BE2C (cell line): ENCODE data around the gene PTPRQ.
"Not testable (repeated sequence)": the region's sequence is repeated elsewhere in the genome, so short reads cannot be mapped to it uniquely, and the experiment has no call there.

Experiments used
- DNase-seq: peaks from one replicate; pipeline ENCODE4 v3.0.0-alpha.2; 2020
- H3K27me3 ChIP-seq: fragments of 250-450 bp; sonication (Bioruptor Pico); 2 replicates; pipeline ENCODE4 v1.5.1; 2020; ENCODE audit warnings: mild to moderate bottlenecking
- H3K36me3 ChIP-seq: fragments of 250-450 bp; sonication (Bioruptor Pico); 2 replicates; pipeline ENCODE4 v1.5.1; 2020; ENCODE audit warnings: mild to moderate bottlenecking
- H3K4me1 ChIP-seq: fragments of 250-450 bp; sonication (Bioruptor Pico); 2 replicates; pipeline ENCODE4 v1.5.1; 2020
- H3K4me3 ChIP-seq: 2 replicates; pipeline ENCODE4 v1.5.1; 2011; ENCODE audit warnings: low read depth, low read length
- H3K9me3 ChIP-seq: fragments of 250-450 bp; sonication (Bioruptor Pico); 2 replicates; pipeline ENCODE4 v1.5.1; 2020
- TF ChIP-seq, protein P1 (sequence below): IDR thresholded peaks from 2 replicates; pipeline ENCODE4 v1.5.1; 2012; ENCODE audit warnings: mild to moderate bottlenecking, low read depth, low read length

PTPRQ gene

GRCh38 chr12:80648881-80649280 lies 204.8 kb downstream of the PTPRQ start:
- Histone ChIP-seq H3K4me1 (no peaks in the 10 kb centered on the region), H3K4me3 (no peak overlapping the region), H3K27me3 (peaks cover 3% of the 10 kb centered on the region; the same call in 1 of the 2 replicates), H3K36me3 (no peaks in the 10 kb centered on the region), H3K9me3 (no peaks in the 10 kb centered on the region)
- no peak for DNase-seq
- TF ChIP-seq, protein P1, sequence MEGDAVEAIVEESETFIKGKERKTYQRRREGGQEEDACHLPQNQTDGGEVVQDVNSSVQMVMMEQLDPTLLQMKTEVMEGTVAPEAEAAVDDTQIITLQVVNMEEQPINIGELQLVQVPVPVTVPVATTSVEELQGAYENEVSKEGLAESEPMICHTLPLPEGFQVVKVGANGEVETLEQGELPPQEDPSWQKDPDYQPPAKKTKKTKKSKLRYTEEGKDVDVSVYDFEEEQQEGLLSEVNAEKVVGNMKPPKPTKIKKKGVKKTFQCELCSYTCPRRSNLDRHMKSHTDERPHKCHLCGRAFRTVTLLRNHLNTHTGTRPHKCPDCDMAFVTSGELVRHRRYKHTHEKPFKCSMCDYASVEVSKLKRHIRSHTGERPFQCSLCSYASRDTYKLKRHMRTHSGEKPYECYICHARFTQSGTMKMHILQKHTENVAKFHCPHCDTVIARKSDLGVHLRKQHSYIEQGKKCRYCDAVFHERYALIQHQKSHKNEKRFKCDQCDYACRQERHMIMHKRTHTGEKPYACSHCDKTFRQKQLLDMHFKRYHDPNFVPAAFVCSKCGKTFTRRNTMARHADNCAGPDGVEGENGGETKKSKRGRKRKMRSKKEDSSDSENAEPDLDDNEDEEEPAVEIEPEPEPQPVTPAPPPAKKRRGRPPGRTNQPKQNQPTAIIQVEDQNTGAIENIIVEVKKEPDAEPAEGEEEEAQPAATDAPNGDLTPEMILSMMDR = no peak

GRCh38 chr12:80655751-80656150 lies 211.7 kb downstream of the PTPRQ start:
- DNase-seq = no peak
- Histone ChIP-seq H3K9me3 (no peaks in the 10 kb centered on the region), H3K27me3 (peaks cover 12% of the 10 kb centered on the region), H3K36me3 (no peaks in the 10 kb centered on the region), H3K4me1 (no peaks in the 10 kb centered on the region), H3K4me3 (no peak overlapping the region)
- TF ChIP-seq, protein P1 = no peak

DNA sequence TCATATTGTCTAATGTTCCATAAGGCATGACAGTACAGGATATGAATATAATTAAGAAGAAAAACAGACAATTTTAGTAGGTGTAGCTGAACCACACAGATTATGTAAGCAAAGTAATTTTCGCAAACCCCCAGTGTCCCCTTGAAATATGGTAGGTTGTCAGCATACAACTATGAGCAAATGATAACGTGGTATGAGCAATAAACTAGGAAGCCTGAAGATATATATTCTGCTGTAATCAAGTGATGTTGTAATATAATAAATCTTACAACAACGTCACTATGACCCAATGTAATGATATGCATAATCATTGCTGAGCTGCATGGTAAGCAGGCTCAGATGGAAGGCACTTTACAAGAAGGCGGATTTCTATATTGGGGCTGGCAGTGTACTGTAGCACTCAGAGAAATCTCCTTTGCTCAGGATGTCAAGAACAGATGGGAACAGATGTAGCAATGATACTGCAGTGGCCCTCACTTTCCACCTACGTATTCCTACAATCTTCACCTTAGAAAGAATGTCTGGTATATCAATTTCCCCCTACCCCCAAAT lies 215.6 kb downstream of the PTPRQ start:
- Histone ChIP-seq H3K27me3 (peaks cover 9% of the 10 kb centered on the region), H3K9me3 (no peaks in the 10 kb centered on the region), H3K4me1 (no peaks in the 10 kb centered on the region), H3K36me3 (no peaks in the 10 kb centered on the region), H3K4me3 (no peak overlapping the region)
- DNase-seq = no peak
- TF ChIP-seq, protein P1 = no peak

GRCh38 chr12:80662586-80662985 lies 218.6 kb downstream of the PTPRQ start:
- TF ChIP-seq, protein P1 = no peak
- no peaks in the 10 kb centered on the region for H3K36me3 ChIP-seq
- H3K9me3 ChIP-seq = no peaks in the 10 kb centered on the region
- H3K27me3 ChIP-seq = peaks cover 4% of the 10 kb centered on the region
- no peak for DNase-seq
- H3K4me3 ChIP-seq = no peak overlapping the region
- no peaks in the 10 kb centered on the region for H3K4me1 ChIP-seq

- H3K9me3 ChIP-seq = no peaks in the 10 kb centered on the region
- TF ChIP-seq, protein P1 = no peak
- no peaks in the 10 kb centered on the region; the same call in 1 of the 2 replicates for H3K27me3 ChIP-seq
- no peak overlapping the region for H3K4me3 ChIP-seq
- DNase-seq = no peak
- no peaks in the 10 kb centered on the region for H3K36me3 ChIP-seq
- no peaks in the 10 kb centered on the region for H3K4me1 ChIP-seq
Observed at GRCh38 chr12:80670214-80670613, 226.2 kb downstream of the PTPRQ start.

DNA sequence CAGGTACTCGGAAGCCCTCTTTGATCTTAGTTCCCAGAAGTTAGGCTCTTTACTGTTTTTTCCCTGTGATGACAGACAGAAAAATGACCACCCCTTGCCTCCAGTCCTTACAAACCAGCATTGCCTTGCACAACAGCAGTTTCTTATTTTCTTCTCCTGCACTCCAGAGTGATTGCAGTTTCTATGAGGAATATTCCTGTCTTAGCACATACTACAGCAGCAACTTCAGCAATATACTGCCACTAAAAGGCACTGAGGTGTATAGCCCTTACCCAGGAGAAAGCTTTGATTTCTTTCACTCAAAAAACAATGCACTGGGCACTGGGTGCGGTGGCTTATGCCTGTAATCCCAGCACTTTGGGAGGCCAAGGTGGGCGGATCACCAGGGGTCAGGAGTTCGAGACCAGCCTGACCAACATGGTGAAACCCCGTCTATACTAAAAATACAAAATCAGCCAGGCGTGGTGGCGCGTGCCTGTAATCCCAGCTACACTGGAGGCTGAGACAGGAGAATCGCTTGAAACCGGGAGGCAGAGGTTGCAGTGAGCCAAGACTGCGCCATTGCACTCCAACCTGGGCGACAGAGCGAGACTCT lies 232.1 kb downstream of the PTPRQ start:
- not testable (repeated sequence) for H3K36me3 ChIP-seq, H3K4me1 ChIP-seq, H3K4me3 ChIP-seq, H3K9me3 ChIP-seq, DNase-seq
- H3K27me3 ChIP-seq = peaks cover 20% of the 10 kb centered on the region
